GM21786 (cell line): ENCODE data around the gene FXYD6.

Source experiments
- ATAC-seq: cut with Tn5 transposase; IDR thresholded peaks from one replicate; pipeline ENCODE4 v1.9.1; 2021; ENCODE audit not compliant: unreplicated experiment

FXYD6 gene

DNA sequence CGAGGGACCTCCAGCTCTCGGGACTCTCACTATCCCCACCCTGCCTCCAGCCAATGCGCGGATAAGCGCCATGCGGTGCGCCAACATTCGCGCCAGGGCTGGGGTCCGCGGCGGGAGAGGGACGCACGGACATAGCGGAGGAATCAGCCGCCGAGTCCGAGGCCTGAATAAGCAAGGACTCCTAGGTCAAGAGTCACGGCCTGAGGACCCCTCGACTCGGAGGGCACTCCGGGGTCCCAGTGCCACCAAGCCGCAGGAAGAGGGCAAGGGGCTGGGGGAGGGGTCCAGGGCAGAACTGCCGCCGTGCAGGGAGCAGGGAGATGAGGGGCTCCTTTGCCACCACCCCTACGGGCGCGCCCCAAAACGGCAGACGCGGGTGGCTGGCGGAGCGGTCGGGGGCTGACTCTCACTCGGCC is 80.0 kb downstream of the FXYD6 start:
- no peak for ATAC-seq

DNA sequence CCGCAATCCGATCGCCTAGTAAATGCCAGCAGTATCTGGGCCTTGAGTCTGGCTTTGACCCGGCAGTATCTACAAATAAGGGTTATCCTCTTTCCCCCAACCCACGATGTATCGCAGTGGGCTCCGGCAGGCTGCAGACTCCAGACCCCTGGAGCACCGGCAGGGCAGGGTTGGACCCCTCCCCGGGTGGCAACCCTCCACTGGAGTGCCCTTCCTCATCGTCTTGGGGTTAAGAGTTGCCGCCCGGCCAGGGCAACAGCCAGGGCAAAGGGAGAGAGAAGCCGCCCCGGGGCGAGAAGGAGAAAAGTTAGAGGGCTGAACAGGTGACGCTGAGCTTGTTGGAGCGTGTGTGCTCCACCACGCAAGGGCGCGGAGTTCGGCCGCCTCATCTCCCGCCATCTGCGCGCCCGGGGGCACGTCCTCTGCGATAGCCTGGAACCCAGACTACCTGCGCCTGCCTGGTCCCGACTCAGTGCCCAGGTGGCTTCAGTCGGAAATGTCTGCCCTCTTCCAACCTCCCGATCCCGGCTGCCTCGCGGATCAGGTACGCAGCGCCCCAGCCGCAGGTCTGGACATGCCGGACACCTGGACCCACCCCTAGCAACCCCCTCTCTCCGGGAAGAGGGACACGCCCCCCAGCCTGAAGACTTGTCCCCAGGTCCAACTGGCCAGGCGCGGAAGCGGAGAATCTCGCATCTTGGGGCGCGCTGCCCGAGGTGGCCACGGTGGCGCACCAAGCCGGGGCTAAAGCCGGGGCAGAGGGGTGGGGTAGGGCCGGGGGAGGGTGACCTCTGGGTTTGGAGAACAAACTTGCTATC is 80.6 kb downstream of the FXYD6 start:
- no peak for ATAC-seq

- ATAC-seq, result no peak
Observed at GRCh38 chr11:117794772-117795629, 81.5 kb downstream of the FXYD6 start.

DNA sequence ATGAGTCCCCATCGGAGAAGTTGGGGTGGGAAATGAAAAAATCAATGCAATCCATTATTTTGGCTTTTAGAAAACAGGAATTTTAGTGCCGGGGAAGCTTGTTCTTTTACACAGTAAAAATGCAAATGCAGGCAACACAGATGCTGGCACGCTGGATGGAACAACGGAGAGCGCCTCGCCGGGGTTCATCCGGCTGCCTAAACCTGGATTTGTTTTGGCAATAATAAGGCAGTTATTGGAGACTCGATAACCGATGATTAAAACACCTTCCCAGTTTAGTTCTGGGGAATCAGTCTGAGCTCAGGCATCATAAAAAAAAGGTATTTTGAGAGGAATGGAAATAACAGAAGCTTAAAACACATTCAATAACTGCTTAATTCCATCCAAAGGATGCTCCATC is 82.3 kb downstream of the FXYD6 start:
- ATAC-seq, result no peak

- no peak for ATAC-seq
Observed at GRCh38 chr11:117793583-117793982, 82.9 kb downstream of the FXYD6 start.

DNA sequence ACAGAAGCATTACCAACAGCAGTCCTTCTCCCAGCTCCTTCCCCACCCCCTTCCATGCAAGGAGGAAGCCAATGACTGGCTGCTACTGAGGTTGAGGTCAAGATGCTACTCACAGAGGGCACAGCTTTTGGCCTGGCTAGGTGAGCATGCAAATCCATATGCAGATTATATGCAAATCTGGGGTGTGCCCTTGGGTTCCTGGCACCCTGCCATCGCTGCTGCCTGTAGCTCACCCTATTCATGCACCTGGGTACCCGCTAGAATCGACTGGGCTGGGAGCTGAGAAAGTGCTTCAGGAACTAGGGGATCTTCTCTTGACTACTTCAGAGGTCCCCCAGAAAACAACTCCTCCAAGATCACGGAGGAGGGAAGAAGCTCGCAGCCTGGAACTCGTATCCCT is 83.5 kb downstream of the FXYD6 start:
- ATAC-seq, result no peak

DNA sequence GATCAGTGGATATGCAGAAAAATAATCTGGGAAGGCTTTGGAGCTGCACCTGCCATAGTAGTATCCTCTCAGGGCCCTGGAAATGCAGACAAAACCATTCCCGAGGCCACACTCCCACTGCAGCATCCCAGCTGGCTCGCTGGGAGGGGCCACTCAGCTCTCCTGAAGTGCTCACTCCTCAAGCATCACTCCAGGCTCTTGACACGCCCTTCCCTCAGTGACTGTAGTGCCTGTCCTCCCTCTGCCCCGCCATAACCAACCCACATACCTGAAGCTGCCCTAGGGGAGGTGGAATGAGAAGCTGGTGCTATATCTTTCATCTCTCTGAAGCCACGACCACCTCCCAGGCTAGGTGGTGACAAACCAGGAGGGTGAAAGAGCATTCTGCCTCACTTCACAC is 84.2 kb downstream of the FXYD6 start:
- ATAC-seq, result no peak

DNA sequence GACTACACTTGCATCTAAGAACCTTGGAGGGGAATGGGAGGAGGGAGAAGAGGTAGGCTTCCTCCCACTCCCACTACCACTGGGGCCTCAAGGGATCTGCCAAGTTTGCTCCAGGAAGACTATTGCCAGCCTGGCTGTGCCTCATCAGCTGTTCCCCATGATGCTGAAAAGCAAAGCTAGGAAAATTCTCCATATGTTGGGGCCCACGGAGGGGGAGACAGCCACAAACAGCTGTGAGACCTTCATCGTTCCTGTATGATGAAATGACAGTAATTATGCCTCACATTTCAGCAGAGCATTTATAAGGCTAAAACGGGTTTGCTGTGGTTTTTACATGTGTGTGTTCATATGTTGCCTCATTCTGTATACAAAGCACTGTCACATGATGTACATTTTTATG is 86.2 kb downstream of the FXYD6 start:
- no peak for ATAC-seq

DNA sequence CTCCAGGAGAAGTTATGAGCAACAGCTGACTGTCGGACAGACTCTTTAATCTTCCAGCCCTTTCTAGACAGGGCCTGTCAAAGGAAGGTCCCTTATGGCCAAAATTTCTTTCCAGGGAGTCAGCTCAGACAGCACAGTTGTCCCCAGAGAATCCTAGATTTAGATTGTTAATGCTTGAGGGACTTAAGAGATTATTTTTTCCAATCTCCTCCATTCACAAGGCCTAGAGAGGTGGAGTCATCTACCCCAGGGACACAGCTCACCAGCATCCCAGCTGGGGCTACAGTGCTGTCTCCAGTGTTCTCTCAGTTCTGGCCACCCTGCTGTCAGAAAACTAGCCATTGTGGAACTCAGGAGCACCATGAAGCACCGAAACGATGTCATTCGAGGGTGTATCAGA is 87.2 kb downstream of the FXYD6 start:
- ATAC-seq, result no peak
